ENCODE results near the gene TPO. TPM values are rescaled to one million over a fixed set of nuclear protein-coding genes. Genes with fewer than 3 reads are reported as not detected.

Gene TPO
- polyA plus RNA-seq, 3 donors: not detected

- Mint-ChIP-seq H3K4me3 (no peak overlapping the region), H3K36me3 (no peaks in the 10 kb centered on the region), H3K27me3 (ENCODE audit: low read depth in 3 of 3) (no peaks in the 10 kb centered on the region), H3K9me3 (peaks cover 0 to 8% (median 0%) of the 10 kb centered on the region in 7 donors), H3K4me1 (no peaks in the 10 kb centered on the region), H3K27ac (no peak overlapping the region)
- Histone ChIP-seq H3K4me3 (replicated peaks in 1 of 3; ENCODE audit: low read depth in 2 of 3, low read length in 3 of 3) (no peak overlapping the region), H4K20me1 (ENCODE audit: insufficient read depth, low read length) (no peaks in the 10 kb centered on the region), H3K79me2 (ENCODE audit: insufficient read depth, low read length) (no peaks in the 10 kb centered on the region), H3K9me3 (replicated peaks in 1 of 2; ENCODE audit: control insufficient read depth in 1 of 2, insufficient read depth in 1 of 2, low read length in 2 of 2) (peaks cover 0 to 10% of the 10 kb centered on the region in 2 donors), H3K27me3 (ENCODE audit: control insufficient read depth in 2 of 2, insufficient read depth in 2 of 2, low read length in 2 of 2) (no peaks in the 10 kb centered on the region), H3K36me3 (replicated peaks in 1 of 2; ENCODE audit: control insufficient read depth in 1 of 2, insufficient read depth in 2 of 2, low read length in 2 of 2) (no peaks in the 10 kb centered on the region), H3K9ac (ENCODE audit: insufficient read depth, low read length, poor library complexity, severe bottlenecking) (no peak overlapping the region), H3K27ac (ENCODE audit: low read depth in 1 of 2, low read length in 2 of 2) (no peak overlapping the region), H3K4me2 (replicated peaks; ENCODE audit: extremely low read depth, low read length, poor library complexity, severe bottlenecking) (no peak overlapping the region), H3K4me1 (ENCODE audit: control insufficient read depth in 1 of 2, insufficient read depth in 2 of 2, low read length in 2 of 2) (no peaks in the 10 kb centered on the region), H2AFZ (ENCODE audit: insufficient read depth, low read depth, low read length, poor library complexity, severe bottlenecking) (no peak overlapping the region)
- 57% methylated on average over 4 of the region's 7 CpGs for WGBS (ENCODE audit: insufficient coverage)
- TF ChIP-seq CTCF (IDR thresholded peaks at IDR 0.05): no peak
- intact Hi-C loops (cut with micrococcal nuclease): no loop called here
- DNase-seq: no peak
These were observed 46.5 kb downstream of the TPO start for GRCh38 chr2:1459727-1460126.

GRCh38 chr2:1460851-1461418 lies 47.7 kb downstream of the TPO start:
- no peaks in the 10 kb centered on the region for H3K36me3 ChIP-seq (replicated peaks in 1 of 2; ENCODE audit: control insufficient read depth in 1 of 2, insufficient read depth in 2 of 2, low read length in 2 of 2)
- no peaks in the 10 kb centered on the region for H3K27me3 ChIP-seq (ENCODE audit: control insufficient read depth in 2 of 2, insufficient read depth in 2 of 2, low read length in 2 of 2)
- H3K9ac ChIP-seq (ENCODE audit: insufficient read depth, low read length, poor library complexity, severe bottlenecking): no peak overlapping the region
- Mint-ChIP-seq H3K4me1 (no peaks in the 10 kb centered on the region), H3K27me3 (ENCODE audit: low read depth in 3 of 3) (no peaks in the 10 kb centered on the region), H3K36me3 (no peaks in the 10 kb centered on the region), H3K9me3 (peaks cover 0 to 3% (median 0%) of the 10 kb centered on the region in 7 donors), H3K27ac (no peak overlapping the region), H3K4me3 (no peak overlapping the region)
- no peaks in the 10 kb centered on the region for H4K20me1 ChIP-seq (ENCODE audit: insufficient read depth, low read length)
- H3K9me3 ChIP-seq (replicated peaks in 1 of 2; ENCODE audit: control insufficient read depth in 1 of 2, insufficient read depth in 1 of 2, low read length in 2 of 2): peaks cover 0 to 2% of the 10 kb centered on the region in 2 donors
- H3K79me2 ChIP-seq (ENCODE audit: insufficient read depth, low read length): no peaks in the 10 kb centered on the region
- intact Hi-C loops (cut with micrococcal nuclease): no loop called here
- 65% methylated on average over 4 of the region's 11 CpGs for WGBS (ENCODE audit: insufficient coverage)
- H3K27ac ChIP-seq (ENCODE audit: low read depth in 1 of 2, low read length in 2 of 2): no peak overlapping the region
- H2AFZ ChIP-seq (ENCODE audit: insufficient read depth, low read depth, low read length, poor library complexity, severe bottlenecking): no peak overlapping the region
- DNase-seq: no peak
- H3K4me2 ChIP-seq (replicated peaks; ENCODE audit: extremely low read depth, low read length, poor library complexity, severe bottlenecking): no peak overlapping the region
- no peak overlapping the region for H3K4me3 ChIP-seq (replicated peaks in 1 of 3; ENCODE audit: low read depth in 2 of 3, low read length in 3 of 3)
- TF ChIP-seq CTCF (IDR thresholded peaks at IDR 0.05): no peak
- H3K4me1 ChIP-seq (ENCODE audit: control insufficient read depth in 1 of 2, insufficient read depth in 2 of 2, low read length in 2 of 2): no peaks in the 10 kb centered on the region

Measured in CD14-positive monocyte (primary cell).